Effector memory CD8-positive, alpha-beta T cell (primary cell): Measurements from ENCODE around the gene CLECL1.
A peak's percentile ranks its signal among the peaks of the same experiment; 100 is the strongest.

ENCODE experiments used
- ATAC-seq: fragments of 150-1000 bp; cut with Tn5 transposase; replicated peaks from 2 replicates; pipeline ENCODE4 v1.10.0; 2021; ENCODE audit warnings: mild to moderate bottlenecking, moderate library complexity
- DNase-seq, 3 experiments: peaks; one replicate each; pipeline ENCODE4 v3.0.0; 2021
- H3K27ac Mint-ChIP-seq, 2 donors: one replicate each; pipeline ENCODE4 v1.8.0; 2022; ENCODE audit warnings: mild to moderate bottlenecking in 2 of 2, mixed read lengths in 2 of 2, moderate library complexity in 2 of 2
- H3K27me3 Mint-ChIP-seq, 2 donors: one replicate each; pipeline ENCODE4 v1.8.0; 2022; ENCODE audit warnings: mixed read lengths in 2 of 2
- H3K36me3 Mint-ChIP-seq: one replicate; pipeline ENCODE4 v1.8.0; 2022; ENCODE audit warnings: mild to moderate bottlenecking, moderate library complexity, mixed read lengths; ENCODE audit not compliant: insufficient read depth
- H3K4me1 Mint-ChIP-seq, 2 donors: one replicate each; pipeline ENCODE4 v1.8.0; 2022; ENCODE audit warnings: low read depth in 2 of 2, mixed read lengths in 2 of 2
- H3K4me3 Mint-ChIP-seq, 2 donors: one replicate each; pipeline ENCODE4 v1.8.0; 2022; ENCODE audit warnings: mild to moderate bottlenecking in 2 of 2, mixed read lengths in 2 of 2, moderate library complexity in 2 of 2
- H3K9me3 Mint-ChIP-seq, 2 donors: one replicate each; pipeline ENCODE4 v1.8.0; 2022; ENCODE audit warnings: mixed read lengths in 2 of 2

Gene CLECL1

GRCh38 chr12:9756706-9757105, 23.8 kb upstream of the CLECL1 start:
- Mint-ChIP-seq H3K9me3 (no peaks in the 10 kb centered on the region), H3K36me3 (peaks cover 100% of the 10 kb centered on the region), H3K4me3 (peak overlapping the region; percentile 91 to 98), H3K4me1 (peaks cover 42 to 67% of the 10 kb centered on the region in 2 donors), H3K27ac (peak overlapping the region; percentile 89 to 96), H3K27me3 (no peaks in the 10 kb centered on the region)
- no peak for DNase-seq
- ATAC-seq: no peak

GRCh38 chr12:9756170-9756569, 23.3 kb upstream of the CLECL1 start:
- Mint-ChIP-seq H3K9me3 (no peaks in the 10 kb centered on the region), H3K27ac (peak overlapping the region; percentile 89 to 96), H3K4me1 (peaks cover 39 to 65% of the 10 kb centered on the region in 2 donors), H3K4me3 (peak overlapping the region; percentile 91 to 98), H3K36me3 (peaks cover 100% of the 10 kb centered on the region), H3K27me3 (no peaks in the 10 kb centered on the region)
- ATAC-seq (no peak), DNase-seq (no peak)

GRCh38 chr12:9755567-9755966, 22.7 kb upstream of the CLECL1 start:
- Mint-ChIP-seq H3K27me3 (no peaks in the 10 kb centered on the region), H3K4me1 (peaks cover 36 to 62% of the 10 kb centered on the region in 2 donors), H3K27ac (peak overlapping the region; percentile 83 to 89), H3K9me3 (no peaks in the 10 kb centered on the region), H3K36me3 (peaks cover 100% of the 10 kb centered on the region), H3K4me3 (peak overlapping the region; percentile 49 to 50)
- DNase-seq: no peak
- no peak for ATAC-seq

GRCh38 chr12:9755035-9755434, 22.1 kb upstream of the CLECL1 start:
- Mint-ChIP-seq H3K27me3 (no peaks in the 10 kb centered on the region), H3K4me1 (peaks cover 36 to 63% of the 10 kb centered on the region in 2 donors), H3K27ac (peak overlapping the region in 1 of 2 donors; percentile 83), H3K36me3 (peaks cover 99% of the 10 kb centered on the region), H3K9me3 (no peaks in the 10 kb centered on the region), H3K4me3 (peak overlapping the region; percentile 49 to 50)
- DNase-seq: no peak
- ATAC-seq: no peak

- peaks cover 33 to 63% of the 10 kb centered on the region in 2 donors for H3K4me1 Mint-ChIP-seq
- peak overlapping the region; percentile 78 to 83 for H3K27ac Mint-ChIP-seq
- no peak for ATAC-seq
- no peaks in the 10 kb centered on the region for H3K9me3 Mint-ChIP-seq
- peaks cover 91% of the 10 kb centered on the region for H3K36me3 Mint-ChIP-seq
- DNase-seq: no peak
- peak overlapping the region in 1 of 2 donors; percentile 67 for H3K4me3 Mint-ChIP-seq
- no peaks in the 10 kb centered on the region for H3K27me3 Mint-ChIP-seq
Observed at GRCh38 chr12:9754099-9754927, 21.4 kb upstream of the CLECL1 start.

- no peak for ATAC-seq
- Mint-ChIP-seq H3K27me3 (no peaks in the 10 kb centered on the region), H3K4me3 (peak overlapping the region; percentile 26 to 67), H3K4me1 (peaks cover 30 to 62% of the 10 kb centered on the region in 2 donors), H3K27ac (peak overlapping the region; percentile 78 to 83), H3K9me3 (no peaks in the 10 kb centered on the region), H3K36me3 (peaks cover 87% of the 10 kb centered on the region)
- no peak for DNase-seq
Observed at GRCh38 chr12:9753498-9753897, 20.6 kb upstream of the CLECL1 start.

GRCh38 chr12:9753073-9753472, 20.2 kb upstream of the CLECL1 start:
- no peak for DNase-seq
- H3K27ac Mint-ChIP-seq: peak overlapping the region; percentile 78 to 83
- no peaks in the 10 kb centered on the region for H3K9me3 Mint-ChIP-seq
- peaks cover 30 to 59% of the 10 kb centered on the region in 2 donors for H3K4me1 Mint-ChIP-seq
- H3K4me3 Mint-ChIP-seq: peak overlapping the region; percentile 26 to 67
- peaks cover 82% of the 10 kb centered on the region for H3K36me3 Mint-ChIP-seq
- ATAC-seq: no peak
- no peaks in the 10 kb centered on the region for H3K27me3 Mint-ChIP-seq

GRCh38 chr12:9752145-9752933, 19.4 kb upstream of the CLECL1 start:
- Mint-ChIP-seq H3K27ac (peak overlapping the region; percentile 78 to 83), H3K27me3 (no peaks in the 10 kb centered on the region), H3K36me3 (peaks cover 77% of the 10 kb centered on the region), H3K4me1 (peaks cover 26 to 52% of the 10 kb centered on the region in 2 donors), H3K4me3 (peak overlapping the region; percentile 26 to 67), H3K9me3 (no peaks in the 10 kb centered on the region)
- DNase-seq (no peak), ATAC-seq (peak; percentile 30)

- Mint-ChIP-seq H3K27ac (peak overlapping the region; percentile 53 to 70), H3K4me1 (peaks cover 21 to 43% of the 10 kb centered on the region in 2 donors), H3K27me3 (no peaks in the 10 kb centered on the region), H3K9me3 (no peaks in the 10 kb centered on the region), H3K36me3 (peaks cover 69% of the 10 kb centered on the region), H3K4me3 (peak overlapping the region; percentile 20 to 37)
- DNase-seq (peak in 1 of 3 experiments; percentile 41), ATAC-seq (peak; percentile 52)
Observed at GRCh38 chr12:9751204-9752144, 18.6 kb upstream of the CLECL1 start.

GRCh38 chr12:9750276-9751203, 17.6 kb upstream of the CLECL1 start:
- H3K27ac Mint-ChIP-seq: peak overlapping the region in 1 of 2 donors; percentile 80
- DNase-seq (peak; percentile 53 to 58 (median 57)), ATAC-seq (peak; percentile 65)
- H3K4me1 Mint-ChIP-seq: peaks cover 18 to 37% of the 10 kb centered on the region in 2 donors
- H3K36me3 Mint-ChIP-seq: peaks cover 59% of the 10 kb centered on the region
- no peaks in the 10 kb centered on the region for H3K9me3 Mint-ChIP-seq
- H3K27me3 Mint-ChIP-seq: no peaks in the 10 kb centered on the region
- H3K4me3 Mint-ChIP-seq: peak overlapping the region; percentile 6 to 42

GRCh38 chr12:9749640-9750039, 16.7 kb upstream of the CLECL1 start:
- H3K9me3 Mint-ChIP-seq: no peaks in the 10 kb centered on the region
- ATAC-seq (no peak), DNase-seq (no peak)
- no peak overlapping the region for H3K27ac Mint-ChIP-seq
- no peak overlapping the region for H3K4me3 Mint-ChIP-seq
- H3K27me3 Mint-ChIP-seq: no peaks in the 10 kb centered on the region
- peaks cover 14 to 33% of the 10 kb centered on the region in 2 donors for H3K4me1 Mint-ChIP-seq
- H3K36me3 Mint-ChIP-seq: peaks cover 50% of the 10 kb centered on the region

- ATAC-seq (no peak), DNase-seq (no peak)
- Mint-ChIP-seq H3K27ac (peak overlapping the region in 1 of 2 donors; percentile 74), H3K4me1 (peaks cover 27 to 32% of the 10 kb centered on the region in 2 donors), H3K4me3 (no peak overlapping the region), H3K9me3 (no peaks in the 10 kb centered on the region), H3K36me3 (peaks cover 25% of the 10 kb centered on the region), H3K27me3 (no peaks in the 10 kb centered on the region)
Observed at GRCh38 chr12:9745199-9745598, 12.3 kb upstream of the CLECL1 start.
